PFSK-1 (cell line): ENCODE results near the gene PARP3.

ENCODE experiments used
- SIN3A ChIP-seq: IDR thresholded peaks from 2 replicates; pipeline ENCODE4 v1.6.1; 2012; ENCODE audit warnings: mild to moderate bottlenecking, low read length, moderate library complexity, borderline replicate concordance; ENCODE audit not compliant: insufficient read depth
- TAF1 ChIP-seq: IDR thresholded peaks from 2 replicates; pipeline ENCODE4 v1.6.1; 2012; ENCODE audit warnings: low read length, control low read depth, borderline replicate concordance; ENCODE audit not compliant: insufficient read depth

DNA sequence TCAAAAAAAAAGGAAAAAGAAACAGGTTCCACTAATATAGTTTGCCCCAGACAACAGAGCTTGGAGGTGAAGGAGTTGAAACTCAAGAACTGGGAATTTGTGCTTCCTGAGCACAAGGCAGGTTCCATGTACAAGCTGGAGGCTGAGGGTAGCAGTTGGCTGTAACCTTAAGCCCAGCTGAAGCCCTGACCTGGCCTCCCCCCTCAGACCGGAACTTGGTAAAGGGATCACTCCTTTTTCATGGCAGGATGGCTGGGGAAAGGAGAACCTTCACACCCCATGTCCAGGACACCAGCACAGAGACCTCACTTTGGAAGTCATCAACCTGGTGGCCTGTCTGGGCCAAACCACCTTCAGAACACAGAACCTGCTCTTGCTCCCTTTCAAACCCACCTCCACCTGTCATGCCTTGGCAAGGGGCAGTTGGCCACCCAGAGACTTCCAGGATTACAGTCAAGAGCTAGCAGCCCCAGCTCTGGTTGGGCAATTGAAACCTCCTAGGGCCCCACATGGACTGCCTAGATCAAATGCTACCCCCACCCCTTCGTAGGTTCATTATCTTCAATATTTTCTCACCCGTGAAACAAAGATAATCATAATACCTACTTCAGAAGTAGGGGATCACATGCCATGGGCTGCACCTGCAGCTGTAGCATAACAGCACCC, 50.0 kb downstream of the PARP3 start:
- no peak for TF ChIP-seq TAF1
- TF ChIP-seq SIN3A = no peak
